ENCODE results near the gene CFAP47. TPM values are rescaled to one million over a fixed set of nuclear protein-coding genes. Genes with fewer than 3 reads are reported as not detected.

The CFAP47 gene
- total and polyA plus RNA-seq, 2 of the 13 experiments (the other 11 are each of a cell fraction or from before 2014, with no cell fraction given) = not detected

DNA sequence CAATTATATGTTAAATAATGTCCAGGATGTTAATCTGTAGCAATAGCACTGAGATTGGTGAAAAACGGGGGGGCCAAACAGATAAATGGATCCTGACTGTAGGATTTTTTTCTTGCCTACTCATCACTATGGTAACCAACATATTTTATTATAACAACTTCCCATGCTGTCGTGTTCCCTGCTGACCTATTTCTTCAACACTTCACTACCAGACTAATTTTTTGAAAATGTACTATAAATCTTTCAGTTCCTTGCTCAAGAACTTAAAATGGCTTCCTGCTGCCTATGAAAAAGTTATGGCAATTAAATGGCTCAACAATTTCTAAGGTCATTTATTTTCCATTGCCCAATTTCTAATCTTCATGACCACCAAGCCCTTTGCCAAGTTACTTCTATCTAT is 38.9 kb upstream of the CFAP47 start:
- FAIRE-seq (no peak), ATAC-seq (no peak), DNase-seq (ENCODE audit: low spot score) (no peak)
- no peaks in the 10 kb centered on the region for H3K36me3 ChIP-seq (replicated peaks in 1 of 2; ENCODE audit: control insufficient read depth in 1 of 2, insufficient read depth in 2 of 2, low read length in 2 of 2)
- no peak overlapping the region for H3K9ac ChIP-seq (ENCODE audit: insufficient read depth, low read depth, low read length)
- H4K20me1 ChIP-seq (ENCODE audit: insufficient read depth, low read length) = no peaks in the 10 kb centered on the region
- no peaks in the 10 kb centered on the region for H3K9me3 ChIP-seq (ENCODE audit: low read length)
- no peak overlapping the region for H3K4me3 ChIP-seq (replicated peaks in 1 of 3; ENCODE audit: insufficient read depth in 1 of 3, low read depth in 2 of 3, low read length in 3 of 3)
- H3K79me2 ChIP-seq (ENCODE audit: insufficient read depth, low read length) = no peaks in the 10 kb centered on the region
- no TSS peak for BruUV-seq (replicated peaks)
- WGBS (ENCODE audit: low lambda C conversion rate) = 0% methylated on average over 2 of the region's 2 CpGs
- no peak overlapping the region for H3K27ac ChIP-seq (ENCODE audit: extremely low read length, insufficient read depth, low read length)
- no peaks in the 10 kb centered on the region for H3K4me1 ChIP-seq (ENCODE audit: insufficient read depth, low read length)
- H2AFZ ChIP-seq (ENCODE audit: low read length) = no peak overlapping the region
- CTCF ChIA-PET (ENCODE audit: low intra/inter-chr PET ratio, low total read pairs) = no interaction called here
- no peaks in the 10 kb centered on the region for H3K27me3 ChIP-seq (ENCODE audit: control insufficient read depth in 1 of 2, insufficient read depth in 2 of 2, low read length in 2 of 2)
- in situ Hi-C loops (cut with HindIII; ENCODE audit: extremely low pct_ligation_motif_present, low pct_unique_long_range_greater_than_20kb) (loop anchor here (25.0 kb wide), 1 partner anchor 982 kb away; no protein-coding TSS in a partner anchor), intact Hi-C loops (cut with micrococcal nuclease; ENCODE audit: unreplicated experiment) (no loop called here)
- POLR2A ChIA-PET = no interaction called here
- H3K4me2 ChIP-seq (ENCODE audit: low read depth, low read length) = no peak overlapping the region
- TF ChIP-seq, protein P1, sequence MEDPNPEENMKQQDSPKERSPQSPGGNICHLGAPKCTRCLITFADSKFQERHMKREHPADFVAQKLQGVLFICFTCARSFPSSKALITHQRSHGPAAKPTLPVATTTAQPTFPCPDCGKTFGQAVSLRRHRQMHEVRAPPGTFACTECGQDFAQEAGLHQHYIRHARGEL (CRISPR knock-in tag; IDR thresholded peaks at IDR 0.05) = no peak
- TF ChIP-seq, protein P2, sequence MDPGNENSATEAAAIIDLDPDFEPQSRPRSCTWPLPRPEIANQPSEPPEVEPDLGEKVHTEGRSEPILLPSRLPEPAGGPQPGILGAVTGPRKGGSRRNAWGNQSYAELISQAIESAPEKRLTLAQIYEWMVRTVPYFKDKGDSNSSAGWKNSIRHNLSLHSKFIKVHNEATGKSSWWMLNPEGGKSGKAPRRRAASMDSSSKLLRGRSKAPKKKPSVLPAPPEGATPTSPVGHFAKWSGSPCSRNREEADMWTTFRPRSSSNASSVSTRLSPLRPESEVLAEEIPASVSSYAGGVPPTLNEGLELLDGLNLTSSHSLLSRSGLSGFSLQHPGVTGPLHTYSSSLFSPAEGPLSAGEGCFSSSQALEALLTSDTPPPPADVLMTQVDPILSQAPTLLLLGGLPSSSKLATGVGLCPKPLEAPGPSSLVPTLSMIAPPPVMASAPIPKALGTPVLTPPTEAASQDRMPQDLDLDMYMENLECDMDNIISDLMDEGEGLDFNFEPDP (CRISPR knock-in tag; conservative IDR thresholded peaks at IDR 0.05) = no peak
- TF ChIP-seq ZNF570 (CRISPR knock-in tag; IDR thresholded peaks at IDR 0.05; ENCODE audit: borderline replicate concordance) (no peak), RBM22 (optimal IDR thresholded peaks at IDR 0.05; ENCODE audit: low read length) (no peak), MAFF (IDR thresholded peaks at IDR 0.05; ENCODE audit: low read depth, low read length) (no peak), ZFY (CRISPR knock-in tag; IDR thresholded peaks at IDR 0.05) (no peak), ERF (CRISPR knock-in tag; IDR thresholded peaks at IDR 0.05) (no peak)
- TF ChIP-seq, protein P3, sequence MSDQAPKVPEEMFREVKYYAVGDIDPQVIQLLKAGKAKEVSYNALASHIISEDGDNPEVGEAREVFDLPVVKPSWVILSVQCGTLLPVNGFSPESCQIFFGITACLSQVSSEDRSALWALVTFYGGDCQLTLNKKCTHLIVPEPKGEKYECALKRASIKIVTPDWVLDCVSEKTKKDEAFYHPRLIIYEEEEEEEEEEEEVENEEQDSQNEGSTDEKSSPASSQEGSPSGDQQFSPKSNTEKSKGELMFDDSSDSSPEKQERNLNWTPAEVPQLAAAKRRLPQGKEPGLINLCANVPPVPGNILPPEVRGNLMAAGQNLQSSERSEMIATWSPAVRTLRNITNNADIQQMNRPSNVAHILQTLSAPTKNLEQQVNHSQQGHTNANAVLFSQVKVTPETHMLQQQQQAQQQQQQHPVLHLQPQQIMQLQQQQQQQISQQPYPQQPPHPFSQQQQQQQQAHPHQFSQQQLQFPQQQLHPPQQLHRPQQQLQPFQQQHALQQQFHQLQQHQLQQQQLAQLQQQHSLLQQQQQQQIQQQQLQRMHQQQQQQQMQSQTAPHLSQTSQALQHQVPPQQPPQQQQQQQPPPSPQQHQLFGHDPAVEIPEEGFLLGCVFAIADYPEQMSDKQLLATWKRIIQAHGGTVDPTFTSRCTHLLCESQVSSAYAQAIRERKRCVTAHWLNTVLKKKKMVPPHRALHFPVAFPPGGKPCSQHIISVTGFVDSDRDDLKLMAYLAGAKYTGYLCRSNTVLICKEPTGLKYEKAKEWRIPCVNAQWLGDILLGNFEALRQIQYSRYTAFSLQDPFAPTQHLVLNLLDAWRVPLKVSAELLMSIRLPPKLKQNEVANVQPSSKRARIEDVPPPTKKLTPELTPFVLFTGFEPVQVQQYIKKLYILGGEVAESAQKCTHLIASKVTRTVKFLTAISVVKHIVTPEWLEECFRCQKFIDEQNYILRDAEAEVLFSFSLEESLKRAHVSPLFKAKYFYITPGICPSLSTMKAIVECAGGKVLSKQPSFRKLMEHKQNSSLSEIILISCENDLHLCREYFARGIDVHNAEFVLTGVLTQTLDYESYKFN (CRISPR knock-in tag; conservative IDR thresholded peaks at IDR 0.05) = no peak
- TF ChIP-seq, protein P4, sequence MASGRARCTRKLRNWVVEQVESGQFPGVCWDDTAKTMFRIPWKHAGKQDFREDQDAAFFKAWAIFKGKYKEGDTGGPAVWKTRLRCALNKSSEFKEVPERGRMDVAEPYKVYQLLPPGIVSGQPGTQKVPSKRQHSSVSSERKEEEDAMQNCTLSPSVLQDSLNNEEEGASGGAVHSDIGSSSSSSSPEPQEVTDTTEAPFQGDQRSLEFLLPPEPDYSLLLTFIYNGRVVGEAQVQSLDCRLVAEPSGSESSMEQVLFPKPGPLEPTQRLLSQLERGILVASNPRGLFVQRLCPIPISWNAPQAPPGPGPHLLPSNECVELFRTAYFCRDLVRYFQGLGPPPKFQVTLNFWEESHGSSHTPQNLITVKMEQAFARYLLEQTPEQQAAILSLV (CRISPR knock-in tag; IDR thresholded peaks at IDR 0.05; ENCODE audit: borderline replicate concordance) = no peak
- TF ChIP-seq, protein P5, sequence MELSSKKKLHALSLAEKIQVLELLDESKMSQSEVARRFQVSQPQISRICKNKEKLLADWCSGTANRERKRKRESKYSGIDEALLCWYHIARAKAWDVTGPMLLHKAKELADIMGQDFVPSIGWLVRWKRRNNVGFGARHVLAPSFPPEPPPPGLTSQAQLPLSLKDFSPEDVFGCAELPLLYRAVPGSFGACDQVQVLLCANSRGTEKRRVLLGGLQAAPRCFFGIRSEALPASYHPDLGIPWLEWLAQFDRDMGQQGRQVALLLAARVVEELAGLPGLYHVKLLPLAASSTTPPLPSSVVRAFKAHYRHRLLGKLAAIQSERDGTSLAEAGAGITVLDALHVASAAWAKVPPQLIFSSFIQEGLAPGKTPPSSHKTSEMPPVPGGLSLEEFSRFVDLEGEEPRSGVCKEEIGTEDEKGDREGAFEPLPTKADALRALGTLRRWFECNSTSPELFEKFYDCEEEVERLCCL (CRISPR knock-in tag; IDR thresholded peaks at IDR 0.05; ENCODE audit: borderline replicate concordance) = no peak
- TF ChIP-seq, protein P6, sequence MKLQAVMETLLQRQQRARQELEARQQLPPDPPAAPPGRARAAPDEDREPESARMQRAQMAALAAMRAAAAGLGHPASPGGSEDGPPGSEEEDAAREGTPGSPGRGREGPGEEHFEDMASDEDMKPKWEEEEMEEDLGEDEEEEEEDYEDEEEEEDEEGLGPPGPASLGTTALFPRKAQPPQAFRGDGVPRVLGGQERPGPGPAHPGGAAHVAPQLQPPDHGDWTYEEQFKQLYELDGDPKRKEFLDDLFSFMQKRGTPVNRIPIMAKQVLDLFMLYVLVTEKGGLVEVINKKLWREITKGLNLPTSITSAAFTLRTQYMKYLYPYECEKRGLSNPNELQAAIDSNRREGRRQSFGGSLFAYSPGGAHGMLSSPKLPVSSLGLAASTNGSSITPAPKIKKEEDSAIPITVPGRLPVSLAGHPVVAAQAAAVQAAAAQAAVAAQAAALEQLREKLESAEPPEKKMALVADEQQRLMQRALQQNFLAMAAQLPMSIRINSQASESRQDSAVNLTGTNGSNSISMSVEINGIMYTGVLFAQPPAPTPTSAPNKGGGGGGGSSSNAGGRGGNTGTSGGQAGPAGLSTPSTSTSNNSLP (IDR thresholded peaks at IDR 0.05; ENCODE audit: low read depth, low read length) = no peak
- TF ChIP-seq, protein P7, sequence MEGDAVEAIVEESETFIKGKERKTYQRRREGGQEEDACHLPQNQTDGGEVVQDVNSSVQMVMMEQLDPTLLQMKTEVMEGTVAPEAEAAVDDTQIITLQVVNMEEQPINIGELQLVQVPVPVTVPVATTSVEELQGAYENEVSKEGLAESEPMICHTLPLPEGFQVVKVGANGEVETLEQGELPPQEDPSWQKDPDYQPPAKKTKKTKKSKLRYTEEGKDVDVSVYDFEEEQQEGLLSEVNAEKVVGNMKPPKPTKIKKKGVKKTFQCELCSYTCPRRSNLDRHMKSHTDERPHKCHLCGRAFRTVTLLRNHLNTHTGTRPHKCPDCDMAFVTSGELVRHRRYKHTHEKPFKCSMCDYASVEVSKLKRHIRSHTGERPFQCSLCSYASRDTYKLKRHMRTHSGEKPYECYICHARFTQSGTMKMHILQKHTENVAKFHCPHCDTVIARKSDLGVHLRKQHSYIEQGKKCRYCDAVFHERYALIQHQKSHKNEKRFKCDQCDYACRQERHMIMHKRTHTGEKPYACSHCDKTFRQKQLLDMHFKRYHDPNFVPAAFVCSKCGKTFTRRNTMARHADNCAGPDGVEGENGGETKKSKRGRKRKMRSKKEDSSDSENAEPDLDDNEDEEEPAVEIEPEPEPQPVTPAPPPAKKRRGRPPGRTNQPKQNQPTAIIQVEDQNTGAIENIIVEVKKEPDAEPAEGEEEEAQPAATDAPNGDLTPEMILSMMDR (CRISPR knock-in tag; IDR thresholded peaks at IDR 0.05) = no peak

Data from HepG2 (cell line).